LNCaP clone FGC (cell line): ENCODE results near the gene KIRREL1.
A peak's percentile ranks its signal among the peaks of the same experiment; 100 is the strongest.

Source experiments
- DNase-seq: peaks from one replicate; pipeline ENCODE4 v3.0.0-alpha.2; 2011; ENCODE audit warnings: low read depth
- H3K4me3 ChIP-seq: 2 replicates; pipeline ENCODE4 v1.5.1; 2011; ENCODE audit warnings: mild to moderate bottlenecking, low read depth, low read length, control low read depth
- TF ChIP-seq, protein P1 (sequence below): IDR thresholded peaks from 2 replicates; pipeline ENCODE4 v1.5.1; 2012; ENCODE audit warnings: mild to moderate bottlenecking; ENCODE audit not compliant: control insufficient read depth, insufficient read depth; ENCODE audit errors: extremely low read depth

Gene KIRREL1

DNA sequence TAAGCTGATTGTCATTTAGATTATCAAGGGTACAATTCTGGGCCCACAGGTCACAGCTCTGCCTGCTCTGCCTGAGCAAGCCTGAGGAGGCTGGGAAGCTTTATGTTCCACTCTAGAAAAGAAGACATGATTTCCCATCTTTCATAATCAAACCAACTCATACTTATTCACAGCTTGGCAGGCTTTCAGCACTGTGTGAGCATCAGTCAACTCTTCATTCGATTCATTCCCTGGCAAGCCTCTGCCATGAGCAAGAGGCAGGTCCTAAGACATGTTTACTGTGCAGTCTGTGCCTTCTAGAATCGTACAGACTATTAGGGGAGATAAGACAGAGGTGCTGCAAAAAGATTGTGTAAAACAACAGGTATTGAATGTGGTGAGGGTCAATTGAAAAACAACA lies 24.5 kb upstream of the KIRREL1 start:
- H3K4me3 ChIP-seq, result no peak overlapping the region
- no peak for DNase-seq
- TF ChIP-seq, protein P1, sequence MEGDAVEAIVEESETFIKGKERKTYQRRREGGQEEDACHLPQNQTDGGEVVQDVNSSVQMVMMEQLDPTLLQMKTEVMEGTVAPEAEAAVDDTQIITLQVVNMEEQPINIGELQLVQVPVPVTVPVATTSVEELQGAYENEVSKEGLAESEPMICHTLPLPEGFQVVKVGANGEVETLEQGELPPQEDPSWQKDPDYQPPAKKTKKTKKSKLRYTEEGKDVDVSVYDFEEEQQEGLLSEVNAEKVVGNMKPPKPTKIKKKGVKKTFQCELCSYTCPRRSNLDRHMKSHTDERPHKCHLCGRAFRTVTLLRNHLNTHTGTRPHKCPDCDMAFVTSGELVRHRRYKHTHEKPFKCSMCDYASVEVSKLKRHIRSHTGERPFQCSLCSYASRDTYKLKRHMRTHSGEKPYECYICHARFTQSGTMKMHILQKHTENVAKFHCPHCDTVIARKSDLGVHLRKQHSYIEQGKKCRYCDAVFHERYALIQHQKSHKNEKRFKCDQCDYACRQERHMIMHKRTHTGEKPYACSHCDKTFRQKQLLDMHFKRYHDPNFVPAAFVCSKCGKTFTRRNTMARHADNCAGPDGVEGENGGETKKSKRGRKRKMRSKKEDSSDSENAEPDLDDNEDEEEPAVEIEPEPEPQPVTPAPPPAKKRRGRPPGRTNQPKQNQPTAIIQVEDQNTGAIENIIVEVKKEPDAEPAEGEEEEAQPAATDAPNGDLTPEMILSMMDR, result no peak

DNA sequence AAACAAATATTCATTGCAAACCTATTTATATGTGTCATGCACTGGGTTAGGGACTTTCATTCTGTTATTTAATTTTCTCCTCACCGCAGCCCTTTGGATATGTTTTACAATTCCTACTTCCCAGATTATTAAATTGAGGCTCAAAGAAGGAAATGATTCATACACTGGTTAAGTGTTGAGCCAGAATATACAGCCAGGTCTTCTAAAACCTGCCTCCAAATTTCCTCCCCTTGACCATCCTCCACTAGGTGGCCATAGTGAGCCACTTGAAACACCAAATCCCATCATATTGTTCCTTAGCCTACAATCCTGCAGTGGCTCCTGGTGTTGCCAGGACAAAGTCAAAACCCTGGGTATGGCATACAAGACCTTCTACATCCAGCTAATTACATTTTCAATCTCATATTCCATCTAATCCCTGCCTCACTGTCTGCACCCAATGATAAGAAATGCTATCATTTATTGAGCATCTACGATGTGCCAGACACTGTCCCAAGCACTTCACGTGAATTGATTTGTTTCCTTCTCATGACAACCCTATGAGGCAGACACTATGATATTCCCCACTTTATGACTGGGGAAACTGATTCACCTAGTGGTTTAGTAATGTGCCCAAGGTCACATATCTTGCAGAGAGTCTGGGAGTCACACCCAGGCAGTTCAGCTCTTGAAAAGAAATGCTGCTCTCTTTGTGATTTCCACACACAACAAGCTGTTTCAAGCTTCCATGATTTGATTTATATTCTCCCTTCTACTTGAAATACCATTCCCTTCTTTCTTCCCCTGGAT lies 23.6 kb upstream of the KIRREL1 start:
- TF ChIP-seq, protein P1, result peak; percentile 84
- DNase-seq, result no peak
- H3K4me3 ChIP-seq, result no peak overlapping the region

DNA sequence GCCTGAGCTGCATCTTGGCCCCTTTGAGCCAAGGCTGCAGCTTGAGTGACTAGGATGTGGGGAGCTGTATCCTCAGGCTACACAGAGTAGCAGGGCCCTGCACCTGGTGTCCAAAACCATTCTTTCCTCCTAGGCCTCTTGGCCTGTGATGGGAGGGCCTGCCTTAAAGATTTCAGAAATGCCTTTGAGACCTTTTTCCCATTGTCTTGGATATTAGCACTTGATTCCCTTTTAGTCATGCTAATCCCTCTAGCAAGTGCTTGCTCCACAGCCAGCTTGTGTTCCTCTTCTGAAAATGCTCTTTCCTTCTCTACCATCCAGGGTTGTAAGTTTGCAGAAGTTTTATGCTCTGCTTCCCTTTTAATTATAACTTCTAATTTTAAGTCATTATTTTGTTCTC lies 21.7 kb upstream of the KIRREL1 start:
- no peak for DNase-seq
- TF ChIP-seq, protein P1, result no peak
- H3K4me3 ChIP-seq, result no peak overlapping the region

DNA sequence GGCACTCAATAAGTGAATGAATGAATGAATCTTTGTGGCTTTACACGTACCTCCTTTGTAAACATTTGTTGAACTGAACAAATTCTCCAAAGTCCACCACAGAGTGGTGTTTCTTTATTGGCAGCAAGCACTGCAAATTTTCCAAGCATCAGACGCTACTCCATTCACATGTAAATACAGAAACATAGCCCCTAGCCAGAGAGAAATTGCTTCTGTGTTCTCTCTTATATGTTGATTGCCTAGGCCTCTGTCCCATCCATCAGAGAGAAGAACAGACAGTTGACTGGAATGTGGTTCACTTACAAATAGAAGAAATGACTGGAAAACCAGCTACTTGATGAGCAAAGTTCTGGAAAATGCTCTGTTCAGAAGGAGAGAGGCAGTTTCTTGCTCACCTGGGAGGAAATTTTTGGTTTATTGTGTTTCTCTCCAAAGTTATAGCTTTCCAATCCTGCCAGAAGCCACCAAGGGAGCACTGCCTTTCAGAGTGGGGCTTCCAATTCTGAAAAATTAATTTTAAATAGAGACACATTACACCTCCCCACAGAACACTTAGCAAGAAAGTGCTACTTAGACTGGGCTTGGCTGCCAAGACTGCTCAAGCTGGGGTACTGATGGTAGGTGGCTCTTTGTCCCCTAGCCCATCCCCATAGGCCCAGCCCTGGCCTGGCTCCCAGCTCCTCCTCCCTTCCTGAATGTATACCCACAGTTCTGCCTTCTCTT lies 18.1 kb upstream of the KIRREL1 start:
- no peak for DNase-seq
- TF ChIP-seq, protein P1, result no peak
- no peak overlapping the region for H3K4me3 ChIP-seq

DNA sequence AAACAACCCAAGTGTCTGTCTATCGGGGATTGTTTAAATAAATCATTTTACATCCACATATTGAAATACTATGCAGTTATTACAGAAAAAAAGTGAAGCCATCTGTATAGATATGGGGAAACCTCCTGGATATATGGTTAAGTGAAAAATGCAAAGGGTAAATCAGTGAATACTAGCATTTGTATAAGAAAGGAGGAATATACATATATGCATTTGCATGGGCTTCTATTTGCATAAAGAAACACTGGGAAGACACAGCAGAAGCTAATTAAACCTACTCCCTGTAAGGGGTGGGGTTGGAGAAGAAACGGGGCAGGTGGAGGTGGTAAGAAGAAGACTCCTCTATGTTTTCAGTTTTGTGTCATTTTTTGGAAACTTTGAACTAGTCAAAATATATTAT lies 16.6 kb upstream of the KIRREL1 start:
- H3K4me3 ChIP-seq, result no peak overlapping the region
- TF ChIP-seq, protein P1, result no peak
- DNase-seq, result no peak

DNA sequence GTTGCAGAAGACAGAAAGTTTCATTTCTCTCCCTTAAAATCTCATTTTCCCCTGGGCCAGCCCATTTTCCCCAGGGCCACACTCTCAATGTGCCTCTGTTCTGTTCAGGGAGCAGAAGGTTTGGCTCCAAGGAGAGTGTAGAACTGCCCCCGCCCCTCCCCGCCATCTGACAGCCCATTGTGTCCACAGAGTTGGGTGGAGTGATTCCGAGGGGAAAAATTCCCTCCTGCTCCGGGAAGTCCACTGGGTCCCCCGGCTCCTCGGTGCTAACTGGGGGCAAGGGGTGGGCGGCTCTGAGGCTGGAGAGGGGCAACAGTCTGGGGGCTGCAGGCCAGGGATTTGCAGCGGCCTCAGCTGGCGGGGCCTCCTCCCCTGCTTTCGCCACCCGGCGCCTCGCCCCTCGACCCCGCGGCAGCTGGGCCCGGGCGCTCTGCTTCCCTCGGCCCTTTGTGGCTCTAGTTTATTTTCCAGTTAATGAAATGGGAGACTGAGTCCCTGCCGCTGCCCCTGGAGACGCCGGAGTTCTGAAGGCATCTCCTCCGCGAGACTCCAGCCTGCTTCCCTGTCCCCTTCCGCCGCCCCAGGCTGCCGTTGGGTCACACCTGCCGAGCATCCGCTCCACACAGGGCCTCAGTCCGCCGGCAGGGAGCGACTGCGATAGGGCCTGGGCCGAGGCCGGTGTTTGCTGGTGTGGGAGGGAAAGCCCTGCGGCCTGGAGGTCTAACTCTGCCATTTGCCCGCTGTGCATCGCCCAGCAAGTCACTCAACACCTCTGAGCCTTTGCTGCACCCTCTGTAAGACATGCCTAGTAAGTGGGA lies 14.7 kb upstream of the KIRREL1 start:
- TF ChIP-seq, protein P1, result no peak
- H3K4me3 ChIP-seq, result no peak overlapping the region
- DNase-seq, result no peak
